HepG2 (cell line): ENCODE measurements around the gene CTIF. TPM values are rescaled to one million over a fixed set of nuclear protein-coding genes. Genes with fewer than 3 reads are reported as not detected.

ENCODE experiments used
- ATAC-seq: fragments of 200-7000 bp; cut with Tn5 transposase; 3 replicates; pipeline ENCODE4 v1.9.1; 2020; ENCODE audit warnings: mild to moderate bottlenecking, moderate library complexity
- BruUV-seq: library from RNA; stranded (reverse); fragments of 400-500 nt; replicated peaks from 2 replicates; lab custom pipeline; 2021; lab: Mats Ljungman, UMichigan
- CTCF ChIA-PET: fragments of 300-600 bp; formaldehyde crosslinking; extraction: SDS; loops from one replicate; lab custom pipeline; 2021; ENCODE audit warnings: low total read pairs, inconsistent platforms, low intra/inter-chr PET ratio; lab: Yijun Ruan, JAX
- POLR2A ChIA-PET: fragments of 350-600 bp; sonication (Branson Sonifier 250); formaldehyde crosslinking; loops from one replicate; lab custom pipeline; 2020; ENCODE audit warnings: antibody characterized with exemption, inconsistent platforms; lab: Yijun Ruan, JAX
- DNase-seq: peaks from one replicate; pipeline ENCODE4 v3.0.0-alpha.2; 2015; ENCODE audit warnings: low spot score
- FAIRE-seq: peaks from 3 replicates; lab custom pipeline; 2011; peaks lifted over from hg19 to GRCh38; lab: Jason Lieb, UNC
- H2AFZ ChIP-seq: one replicate; pipeline ENCODE4 v1.6.1; 2011; ENCODE audit warnings: low read length, inconsistent platforms
- H3K27ac ChIP-seq: fragments of 300-600 bp; 3 replicates; pipeline ENCODE4 v1.8.0; 2011; ENCODE audit warnings: mixed run types, mild to moderate bottlenecking, mixed read lengths, low read length, inconsistent platforms; ENCODE audit not compliant: insufficient read depth; ENCODE audit errors: extremely low read length
- H3K27me3 ChIP-seq, 2 experiments: fragments of 200-600 bp in 1 of 2; 2 replicates in 1 of 2; 3 replicates in 1 of 2; pipeline versions ENCODE4 v1.6.0 to v1.8.0; 2011; ENCODE audit warnings: low read length in 2 of 2, mild to moderate bottlenecking in 2 of 2, moderate library complexity in 2 of 2, inconsistent platforms in 1 of 2; ENCODE audit not compliant: insufficient read depth in 2 of 2, control insufficient read depth in 1 of 2
- H3K36me3 ChIP-seq, 2 experiments: fragments of 200-600 bp in 1 of 2; replicated peaks in 1 of 2; 2 replicates in 1 of 2; 3 replicates in 1 of 2; pipeline versions ENCODE4 v1.5.1 to v1.8.0; 2011; ENCODE audit warnings: low read length in 2 of 2, inconsistent platforms in 1 of 2; ENCODE audit not compliant: insufficient read depth in 2 of 2, control insufficient read depth in 1 of 2
- H3K4me1 ChIP-seq: 2 replicates; pipeline ENCODE4 v1.5.1; 2012; ENCODE audit warnings: low read length, inconsistent platforms; ENCODE audit not compliant: insufficient read depth
- H3K4me2 ChIP-seq: 2 replicates; pipeline ENCODE4 v1.6.0; 2011; ENCODE audit warnings: low read depth, low read length, inconsistent platforms
- H3K4me3 ChIP-seq, 3 experiments: fragments of 200-600 bp in 1 of 3; sonication (generic), shearing (Covaris generic) in 1 of 3; replicated peaks in 1 of 3; 2 replicates each; pipeline ENCODE4 v1.5.1; 2011 to 2016; ENCODE audit warnings: low read length in 3 of 3, inconsistent platforms in 2 of 3, low read depth in 2 of 3, mild to moderate bottlenecking in 2 of 3, control low read depth in 1 of 3, mixed read lengths in 1 of 3; ENCODE audit not compliant: insufficient read depth in 1 of 3
- H3K79me2 ChIP-seq: one replicate; pipeline ENCODE4 v1.6.1; 2011; ENCODE audit warnings: low read length, inconsistent platforms; ENCODE audit not compliant: insufficient read depth
- H3K9ac ChIP-seq: 2 replicates; pipeline ENCODE4 v1.6.0; 2011; ENCODE audit warnings: mild to moderate bottlenecking, low read depth, low read length, inconsistent platforms; ENCODE audit not compliant: insufficient read depth
- H3K9me3 ChIP-seq: 2 replicates; pipeline ENCODE4 v1.5.1; 2012; ENCODE audit warnings: mild to moderate bottlenecking, low read length
- H4K20me1 ChIP-seq: 2 replicates; pipeline ENCODE4 v1.6.0; 2011; ENCODE audit warnings: inconsistent platforms, mild to moderate bottlenecking, low read length, moderate library complexity; ENCODE audit not compliant: insufficient read depth
- ISL2 ChIP-seq: sonication (generic); formaldehyde crosslinking; IDR thresholded peaks from 2 replicates; pipeline ENCODE4 v1.5.0; 2020; ENCODE audit warnings: missing genetic modification reagents
- MYNN ChIP-seq: sonication (generic); formaldehyde crosslinking; IDR thresholded peaks from 2 replicates; pipeline ENCODE4 v1.4.0; 2020; ENCODE audit warnings: mild to moderate bottlenecking, low read depth, missing genetic modification reagents
- ZFYVE20 ChIP-seq: sonication (generic); formaldehyde crosslinking; IDR thresholded peaks from 2 replicates; pipeline ENCODE4 v1.8.0; 2023; ENCODE audit warnings: low read depth, mild to moderate bottlenecking, moderate library complexity, missing genetic modification reagents, borderline replicate concordance
- ZNF44 ChIP-seq: sonication (generic); formaldehyde crosslinking; IDR thresholded peaks from 2 replicates; pipeline ENCODE4 v1.5.1; 2020; ENCODE audit warnings: mild to moderate bottlenecking, missing genetic modification reagents
- ZSCAN25 ChIP-seq: sonication (generic); formaldehyde crosslinking; IDR thresholded peaks from 2 replicates; pipeline ENCODE4 v1.8.0; 2022; ENCODE audit warnings: mild to moderate bottlenecking, missing genetic modification reagents
- WGBS: methylation state at CpG from one replicate; pipeline ENCODE4 v1.1.6; 2017; ENCODE audit warnings: low lambda C conversion rate; 5-methylcytosine and 5-hydroxymethylcytosine counted together
- in situ Hi-C: cut with HindIII; loops from 2 replicates; pipeline ENCODE4 v1.10.0; 2017; ENCODE audit warnings: low pct_unique_long_range_greater_than_20kb; ENCODE audit not compliant: extremely low pct_ligation_motif_present
- intact Hi-C: fragments of 100-400 bp; cut with micrococcal nuclease; formaldehyde crosslinking; loops from one replicate; pipeline ENCODE4 v1.10.0; 2022; ENCODE audit not compliant: unreplicated experiment
- polyA plus RNA-seq, 8 experiments: library from polyadenylated mRNA; depleted of rRNA in 3 of 8; stranded (reverse) in 7 of 8; unstranded in 1 of 8; fragments of >200 nt; fragmentation: Illumina TruSeq in 4 of 8; extraction: Trizol in 4 of 8; gene quantifications; 2 replicates each; pipeline versions ENCODE4 v1.2.1 to v1.2.3, GENCODE V29; 2011 to 2016; ENCODE audit warnings: low read depth in 4 of 8, missing spikeins in 1 of 8, mixed read lengths in 1 of 8; ENCODE audit not compliant: insufficient read depth in 1 of 8
- total RNA-seq, 5 experiments: library from RNA; depleted of rRNA; stranded (reverse); fragments of >200 nt; fragmentation: Illumina TruSeq; extraction: Trizol; gene quantifications; 2 replicates each; pipeline ENCODE4 v1.2.3, GENCODE V29; 2016; ENCODE audit warnings: low read depth in 1 of 5

CTIF gene
- total and polyA plus RNA-seq, 2 of the 13 experiments (the other 11 are each of a cell fraction or from before 2014, with no cell fraction given): 18.2 to 28.0 TPM

GRCh38 chr18:48796491-48797205 is 257.8 kb downstream of the CTIF start:
- intact Hi-C loops (no loop called here), in situ Hi-C loops (no loop called here)
- no peaks in the 10 kb centered on the region for H4K20me1 ChIP-seq
- BruUV-seq: no TSS peak
- no peak for FAIRE-seq
- ATAC-seq: no peak
- CTCF ChIA-PET: no interaction called here
- no peak overlapping the region for H2AFZ ChIP-seq
- no peaks in the 10 kb centered on the region for H3K79me2 ChIP-seq
- H3K4me1 ChIP-seq: peaks cover 7% of the 10 kb centered on the region
- WGBS: 97% methylated on average over 6 of the region's 6 CpGs
- H3K27ac ChIP-seq: no peak overlapping the region
- H3K4me3 ChIP-seq: no peak overlapping the region
- H3K27me3 ChIP-seq: no peaks in the 10 kb centered on the region
- no peak overlapping the region for H3K4me2 ChIP-seq
- POLR2A ChIA-PET: no interaction called here
- H3K9ac ChIP-seq: no peak overlapping the region
- DNase-seq: no peak
- TF ChIP-seq ZSCAN25 (CRISPR knock-in tag) (no peak), ZFYVE20 (CRISPR knock-in tag) (no peak)
- H3K9me3 ChIP-seq: no peaks in the 10 kb centered on the region
- H3K36me3 ChIP-seq: peaks cover 3 to 43% of the 10 kb centered on the region in 2 experiments; a peak in 4 of 5 replicates

- WGBS: 100% methylated on average over 9 of the region's 9 CpGs
- FAIRE-seq (no peak), ATAC-seq (no peak), DNase-seq (no peak)
- no peak overlapping the region for H3K9ac ChIP-seq
- no peak for TF ChIP-seq ISL2 (CRISPR knock-in tag)
- TF ChIP-seq ZNF44: no peak
- TF ChIP-seq MYNN (CRISPR knock-in tag): no peak
- no peaks in the 10 kb centered on the region for H3K27me3 ChIP-seq
- H4K20me1 ChIP-seq: no peaks in the 10 kb centered on the region
- no peak overlapping the region for H3K27ac ChIP-seq
- H3K79me2 ChIP-seq: no peaks in the 10 kb centered on the region
- no peak overlapping the region for H2AFZ ChIP-seq
- no peaks in the 10 kb centered on the region for H3K9me3 ChIP-seq
- H3K4me1 ChIP-seq: peaks cover 13% of the 10 kb centered on the region
- intact Hi-C loops (no loop called here), in situ Hi-C loops (no loop called here)
- peaks cover 4 to 54% of the 10 kb centered on the region in 2 experiments; a peak in 4 of 5 replicates for H3K36me3 ChIP-seq
- ChIA-PET CTCF (no interaction called here), POLR2A (no interaction called here)
- no peak overlapping the region for H3K4me3 ChIP-seq
- BruUV-seq: no TSS peak
- H3K4me2 ChIP-seq: no peak overlapping the region
These were observed 259.0 kb downstream of the CTIF start for GRCh38 chr18:48797841-48798255.
